GM04504 (cell line): ENCODE results near the gene ARMC5.

Experiments
- DNase-seq: peaks from one replicate; pipeline ENCODE4 v3.0.0-alpha.2; 2012; ENCODE audit warnings: low read depth

Gene ARMC5

GRCh38 chr16:31461201-31461920 is 2.1 kb downstream of the ARMC5 start:
- no peak for DNase-seq

GRCh38 chr16:31461921-31462804 is 2.9 kb downstream of the ARMC5 start:
- DNase-seq = no peak

GRCh38 chr16:31464348-31464769 is 5.1 kb downstream of the ARMC5 start:
- DNase-seq = no peak

- no peak for DNase-seq
Measured at GRCh38 chr16:31464781-31465260, 5.5 kb downstream of the ARMC5 start.

- DNase-seq = no peak
Measured at GRCh38 chr16:31465788-31466370, 6.6 kb downstream of the ARMC5 start.

- no peak for DNase-seq
Measured at GRCh38 chr16:31466381-31466841, 7.1 kb downstream of the ARMC5 start.

- no peak for DNase-seq
Measured at GRCh38 chr16:31467151-31467773, 8.0 kb downstream of the ARMC5 start.

GRCh38 chr16:31467858-31468257 is 8.6 kb downstream of the ARMC5 start:
- no peak for DNase-seq

- no peak for DNase-seq
Measured at GRCh38 chr16:31470615-31471014, 11.3 kb downstream of the ARMC5 start.

- no peak for DNase-seq
Measured at GRCh38 chr16:31471241-31471874, 12.1 kb downstream of the ARMC5 start.

- DNase-seq = peak; percentile 71
Measured at GRCh38 chr16:31471875-31472708, 12.8 kb downstream of the ARMC5 start, which contains the start of gene TGFB1I1. Gene TGFB1I1 (plus strand): TSS chr16:31472152. CDS start chr16:31472189, 37 bp downstream.

- peak; percentile 80 for DNase-seq
Measured at GRCh38 chr16:31472709-31473203, 13.5 kb downstream of the ARMC5 start.

GRCh38 chr16:31473264-31473984 is 14.1 kb downstream of the ARMC5 start:
- DNase-seq = no peak

GRCh38 chr16:31474173-31474714 is 14.9 kb downstream of the ARMC5 start:
- peak; percentile 94 for DNase-seq

GRCh38 chr16:31474773-31475738 is 15.8 kb downstream of the ARMC5 start:
- DNase-seq = no peak

GRCh38 chr16:31475946-31476302 is 16.6 kb downstream of the ARMC5 start:
- no peak for DNase-seq

- DNase-seq = no peak
Measured at GRCh38 chr16:31476303-31477219, 17.3 kb downstream of the ARMC5 start.
